T-helper 22 cell (primary cell): ENCODE measurements around the gene PTGR2.
"Not testable (repeated sequence)": the region's sequence is repeated elsewhere in the genome, so short reads cannot be mapped to it uniquely, and the experiment has no call there.

Source experiments
- DNase-seq: peaks from one replicate; pipeline ENCODE4 v3.0.0-alpha.2; 2020; ENCODE audit warnings: low read depth

The PTGR2 gene

DNA sequence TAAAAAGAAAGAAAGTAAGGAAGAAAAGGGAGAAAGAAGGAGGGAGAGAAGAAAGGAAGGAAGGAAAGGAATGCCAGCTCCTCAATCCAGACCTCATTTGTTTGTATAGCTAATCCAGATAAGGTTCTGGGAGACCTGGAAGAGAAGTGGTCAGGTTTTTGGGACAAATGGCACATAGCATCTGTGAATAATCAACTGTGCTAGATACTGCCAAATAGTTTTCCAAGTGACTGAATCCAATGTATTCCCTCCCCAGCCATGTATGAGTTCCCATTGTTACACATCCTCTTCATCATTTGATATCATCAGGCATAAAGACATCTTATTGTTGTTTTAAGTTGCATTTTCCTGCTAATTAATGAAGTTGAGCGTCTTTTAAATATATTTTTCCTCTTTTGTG, 18.6 kb upstream of the PTGR2 start:
- no peak for DNase-seq

DNA sequence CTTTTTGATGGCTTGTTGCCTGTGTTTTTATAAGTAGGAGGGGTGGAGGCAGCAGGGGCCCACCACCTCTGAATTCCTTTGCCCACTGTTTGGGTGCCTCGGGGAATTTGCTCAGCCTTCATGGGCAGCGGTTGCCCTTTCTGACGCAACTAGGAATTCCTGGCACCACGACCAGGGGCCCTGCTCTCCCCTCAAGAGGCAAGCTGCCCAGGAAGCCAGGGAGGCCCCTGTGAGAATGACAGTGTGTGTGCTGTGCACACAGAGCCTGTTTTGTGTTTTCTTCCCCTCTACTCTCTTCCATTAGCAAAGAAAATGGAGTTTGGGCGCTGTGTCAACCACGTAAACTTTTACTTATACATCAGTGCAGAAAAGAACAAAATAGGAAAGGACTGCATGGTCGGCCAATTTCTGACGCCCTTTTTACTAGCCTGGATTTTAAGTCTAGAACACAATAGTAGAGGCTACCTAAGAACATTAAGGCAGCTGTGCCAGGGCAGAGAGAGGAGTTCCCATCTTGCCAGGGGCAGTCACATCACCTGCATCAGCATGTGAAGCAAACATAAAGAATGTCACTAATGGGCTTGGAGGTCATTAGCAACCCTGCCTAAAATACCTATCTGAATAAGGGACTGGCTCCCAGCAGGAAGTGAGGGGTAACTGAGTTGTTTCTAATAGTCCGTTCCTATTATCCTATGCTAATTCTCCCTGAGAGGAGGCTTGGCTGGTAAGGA, 17.9 kb upstream of the PTGR2 start:
- DNase-seq, result no peak

DNA sequence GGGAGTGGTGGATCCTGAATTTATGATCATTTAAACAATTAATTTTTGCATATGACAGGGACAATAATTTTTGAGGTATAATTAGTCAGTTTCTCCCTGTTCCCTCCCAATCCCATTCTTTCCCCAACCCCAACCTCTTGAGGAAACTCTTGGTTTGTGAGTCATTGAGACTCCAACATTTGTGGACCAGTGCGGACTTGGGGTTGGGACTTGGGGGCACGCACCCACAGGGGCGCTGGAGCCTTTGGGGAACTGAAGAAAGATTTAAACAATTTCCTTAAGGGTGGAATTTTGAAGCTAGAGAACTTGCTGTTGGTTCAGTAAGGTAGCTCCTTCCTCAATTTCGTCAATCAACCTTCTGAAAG, 17.4 kb upstream of the PTGR2 start:
- DNase-seq, result no peak

DNA sequence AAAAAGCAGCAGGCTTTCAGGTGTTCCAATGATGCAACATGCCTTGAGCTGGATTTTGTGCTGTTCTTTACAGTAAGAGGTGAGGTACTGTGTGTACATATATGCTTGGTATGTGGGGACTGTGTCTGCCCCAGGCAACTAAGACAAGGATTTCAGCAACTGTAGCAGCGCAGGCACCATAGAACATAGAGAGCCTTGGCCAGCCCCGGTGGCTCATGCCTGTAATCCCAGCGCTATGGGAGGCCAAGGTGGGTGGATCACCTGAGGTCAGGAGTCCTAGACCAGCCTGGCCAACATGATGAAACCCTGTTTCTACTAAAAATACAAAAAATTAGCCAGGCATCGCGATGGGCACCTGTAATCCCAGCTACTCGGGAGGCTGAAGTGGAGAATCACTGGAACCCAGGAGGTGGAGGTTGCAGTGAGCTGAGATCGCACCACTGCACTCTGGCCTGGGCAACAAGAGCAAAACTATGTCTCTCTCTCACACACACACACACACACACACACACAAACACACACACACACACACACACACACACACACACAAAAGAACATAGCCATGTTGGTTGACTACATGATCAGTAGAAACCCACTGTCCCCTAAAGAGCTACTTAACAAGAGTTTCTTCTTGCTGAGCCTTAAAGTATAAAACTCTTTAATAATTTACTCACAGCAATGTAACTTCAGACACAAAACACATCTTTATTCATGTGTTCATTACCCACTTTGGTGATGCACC, 13.2 kb upstream of the PTGR2 start:
- not testable (repeated sequence) for DNase-seq

DNA sequence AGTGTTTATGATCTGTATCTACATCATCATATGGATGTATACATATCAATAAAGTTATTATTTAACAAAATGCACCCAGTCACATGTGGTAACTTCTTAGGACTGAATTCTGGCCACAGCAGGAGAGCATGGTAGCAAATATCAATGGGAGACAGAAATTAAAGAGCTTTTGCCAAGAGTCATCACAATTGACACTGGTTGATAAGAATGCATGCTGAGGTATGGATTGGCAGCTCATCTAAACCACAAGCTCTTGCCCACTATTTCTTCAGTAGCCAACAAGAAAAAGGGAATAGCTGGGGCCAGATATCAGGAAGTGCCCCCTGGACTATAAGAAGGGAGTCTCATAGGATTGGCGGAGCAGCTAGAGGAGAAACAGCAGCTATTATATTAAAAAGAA, 9.4 kb upstream of the PTGR2 start:
- DNase-seq, result no peak

DNA sequence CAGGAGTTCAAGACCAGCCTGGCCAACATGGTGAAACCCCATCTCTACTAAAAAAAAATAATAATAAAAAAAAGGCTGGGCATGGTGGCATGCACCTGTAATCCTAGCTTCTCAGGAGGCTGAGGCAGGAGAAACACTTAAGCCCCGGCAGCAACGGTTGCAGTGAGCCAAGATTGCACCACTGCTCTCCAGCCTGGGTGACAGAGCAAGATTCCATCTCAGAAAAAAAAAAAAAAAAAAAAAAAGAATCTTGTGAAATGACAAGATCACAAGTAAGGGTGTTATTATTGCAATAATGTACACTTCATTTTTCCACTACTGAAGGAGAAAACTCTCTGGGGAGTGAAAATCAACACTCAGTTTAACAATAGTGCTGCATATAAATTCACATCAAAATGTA, 8.8 kb upstream of the PTGR2 start:
- DNase-seq, result no peak

DNA sequence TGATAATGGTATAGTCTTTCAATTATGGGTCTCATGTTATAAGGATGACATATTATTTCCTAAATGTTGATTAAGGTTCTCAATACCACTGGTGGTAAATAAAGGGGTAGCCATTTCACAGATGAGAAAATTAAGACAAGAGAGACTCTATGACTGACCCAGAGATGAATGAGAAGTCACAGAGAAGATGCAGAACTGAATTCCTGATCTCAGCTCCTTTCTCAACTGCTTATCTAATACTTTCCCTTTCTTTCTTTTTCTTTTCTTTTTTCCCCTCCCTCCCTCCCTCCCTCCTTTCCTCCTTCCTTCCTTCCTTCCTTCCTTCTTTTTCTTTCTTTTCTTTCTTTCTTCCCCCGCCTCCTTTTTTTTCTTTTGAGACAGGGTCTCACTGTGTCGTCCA, 8.3 kb upstream of the PTGR2 start:
- DNase-seq, result no peak

DNA sequence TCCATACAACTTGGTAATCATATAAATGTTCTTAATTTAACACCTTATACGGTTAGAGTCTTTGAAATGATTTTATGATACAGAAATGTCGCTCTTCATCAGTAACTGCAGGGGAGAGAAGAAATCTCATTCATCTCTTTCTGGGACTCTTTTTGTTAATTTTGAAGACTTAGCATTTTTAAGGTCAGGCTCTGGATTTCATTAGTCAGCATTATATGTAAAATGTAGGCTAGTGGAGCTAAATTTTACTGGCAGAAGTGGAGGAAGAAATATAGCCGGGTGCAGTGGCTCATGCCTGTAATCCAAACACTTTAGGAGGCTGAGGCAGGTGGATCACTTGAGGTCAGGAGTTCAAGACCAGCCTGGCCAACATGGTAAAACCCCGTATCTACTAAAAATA, 4.7 kb upstream of the PTGR2 start:
- DNase-seq, result no peak

DNA sequence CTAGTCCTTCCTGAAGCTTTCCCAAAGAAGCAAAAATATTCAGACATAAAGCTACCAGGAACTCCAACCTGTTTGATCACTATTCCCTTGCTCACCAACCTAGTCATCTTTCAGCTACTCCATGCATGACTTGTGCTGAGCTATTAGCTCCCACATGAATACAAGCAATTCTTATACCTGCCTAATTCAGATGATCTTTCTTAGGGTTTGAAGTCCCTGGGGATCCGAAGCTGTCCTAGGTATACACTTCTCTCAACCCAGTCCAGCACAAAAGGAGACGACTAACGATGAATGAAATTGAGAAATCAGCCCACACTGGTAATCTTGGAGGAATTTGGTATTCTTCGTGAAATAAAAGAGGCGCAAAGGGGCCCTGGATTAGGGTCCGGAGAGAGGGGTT, 631 bp upstream of the PTGR2 start:
- DNase-seq, result no peak

DNA sequence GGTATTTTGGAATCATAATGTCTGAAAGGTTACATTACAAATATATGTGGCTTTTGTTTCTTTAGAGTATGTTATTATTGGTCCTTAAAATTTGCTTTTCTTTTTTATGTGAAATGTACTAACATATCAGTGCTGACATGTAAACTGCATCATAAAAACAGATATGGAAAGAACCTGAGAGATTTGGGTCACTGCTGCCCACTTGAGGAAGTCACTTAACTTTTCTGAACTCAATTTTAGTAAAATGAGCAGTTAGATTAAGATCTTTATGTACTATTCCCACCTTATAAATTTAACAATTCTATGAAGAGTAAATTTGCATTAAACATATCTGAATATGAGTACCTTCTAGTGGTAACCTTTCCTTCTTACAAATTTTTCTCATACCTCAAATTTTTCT, 7.5 kb downstream of the PTGR2 start:
- DNase-seq, result no peak

DNA sequence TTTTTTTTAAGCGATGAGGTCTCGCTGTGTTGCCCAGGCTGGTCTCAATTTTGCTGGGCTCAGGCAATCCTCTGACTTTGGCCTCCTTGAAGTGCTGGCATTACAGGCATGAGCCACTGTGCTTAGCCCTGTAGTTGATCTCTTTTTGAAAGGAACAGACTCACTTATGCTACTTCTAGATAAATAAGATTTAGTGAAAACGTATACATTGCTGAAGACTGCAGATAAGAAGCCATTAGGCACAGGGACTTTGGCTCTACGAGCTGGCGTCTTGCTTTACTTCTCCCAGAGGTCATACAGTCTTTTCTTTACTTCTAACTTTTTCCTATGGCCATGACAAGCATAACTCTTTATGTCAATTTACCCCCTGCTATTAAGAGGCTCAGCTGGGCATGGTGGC, 9.4 kb downstream of the PTGR2 start:
- DNase-seq, result no peak

DNA sequence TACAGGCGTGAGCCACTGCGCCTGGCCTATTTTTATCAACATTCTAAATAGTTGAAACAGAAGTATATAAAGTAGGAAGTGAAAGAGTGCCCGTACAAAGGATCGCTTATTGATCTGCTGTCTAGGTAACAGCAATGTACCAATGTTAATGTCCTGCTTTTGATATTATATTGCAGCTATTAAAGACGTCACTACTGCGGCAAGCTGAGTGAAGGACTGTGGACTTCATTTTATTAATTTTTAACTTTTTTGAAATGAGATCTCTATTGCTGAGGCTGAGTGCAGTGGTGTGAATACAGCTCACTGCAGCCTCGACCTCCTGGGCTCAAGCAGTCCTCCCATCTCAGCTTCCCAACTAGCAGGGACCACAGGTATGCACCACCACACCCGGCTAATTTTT, 10.8 kb downstream of the PTGR2 start:
- DNase-seq, result no peak

DNA sequence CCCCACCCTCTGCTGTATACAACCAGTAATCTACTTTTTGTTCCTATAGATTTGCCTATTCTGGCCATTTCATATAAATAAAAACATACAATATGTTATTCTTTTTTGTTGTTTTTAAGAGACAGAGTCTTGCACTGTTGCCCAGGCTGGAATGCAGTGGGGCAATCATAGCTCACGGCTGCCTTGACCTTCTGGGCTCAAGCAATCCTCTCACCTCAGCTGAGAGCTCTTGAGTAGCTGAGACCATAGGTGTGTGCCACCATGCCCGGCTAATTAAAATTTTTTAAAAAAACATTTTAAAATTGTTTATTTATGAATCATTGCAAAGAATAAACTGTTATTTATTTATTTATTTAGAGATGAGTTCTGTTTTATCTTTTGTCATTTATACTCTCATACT, 11.6 kb downstream of the PTGR2 start:
- no peak for DNase-seq

DNA sequence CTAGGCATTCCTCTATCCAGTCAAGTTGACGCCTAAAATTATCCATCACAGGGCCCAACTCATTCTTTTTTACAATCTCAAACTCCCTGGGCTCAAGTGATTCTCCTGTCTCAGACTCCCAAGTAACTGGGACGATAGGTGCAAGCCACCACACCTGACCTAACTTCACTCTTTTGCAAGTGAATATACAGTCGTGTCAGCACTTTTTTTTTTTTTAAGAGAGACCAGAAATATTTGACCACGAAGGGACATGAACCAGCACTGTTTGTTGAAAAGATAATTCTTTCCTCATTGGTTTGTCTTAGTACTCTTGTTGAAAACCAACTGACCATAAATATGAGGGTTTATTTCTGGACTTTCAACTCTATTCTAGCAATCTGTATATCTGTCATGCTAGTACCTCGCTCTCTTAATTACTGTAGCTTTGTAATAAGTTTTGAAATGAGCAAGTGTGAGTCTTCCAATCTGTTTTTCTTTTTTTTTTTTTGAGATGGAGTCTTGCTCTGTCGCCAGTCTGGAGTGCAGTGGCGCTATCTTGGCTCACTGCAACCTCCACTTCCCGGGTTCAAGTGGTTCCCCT, 14.0 kb downstream of the PTGR2 start:
- DNase-seq, result no peak

DNA sequence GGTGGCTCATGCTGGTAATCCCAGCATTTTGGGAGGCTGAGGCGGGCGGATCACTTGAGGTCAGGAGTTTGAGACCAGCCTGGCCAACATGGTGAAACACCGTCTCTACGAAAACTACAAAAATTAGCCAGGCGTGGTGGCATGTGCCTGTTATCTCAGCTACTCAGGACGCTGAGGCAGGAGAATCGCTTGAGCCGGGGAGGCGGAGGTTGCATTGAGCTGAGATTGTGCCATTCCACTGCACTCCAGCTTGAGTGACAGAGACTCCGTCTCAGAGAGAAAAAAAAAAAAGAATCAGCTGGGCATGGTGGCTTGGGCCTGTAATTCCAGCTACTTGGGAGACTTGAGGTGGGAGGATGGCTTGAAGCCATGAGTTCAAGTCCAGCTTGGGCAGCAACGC, 18.1 kb downstream of the PTGR2 start:
- DNase-seq, result not testable (repeated sequence)

DNA sequence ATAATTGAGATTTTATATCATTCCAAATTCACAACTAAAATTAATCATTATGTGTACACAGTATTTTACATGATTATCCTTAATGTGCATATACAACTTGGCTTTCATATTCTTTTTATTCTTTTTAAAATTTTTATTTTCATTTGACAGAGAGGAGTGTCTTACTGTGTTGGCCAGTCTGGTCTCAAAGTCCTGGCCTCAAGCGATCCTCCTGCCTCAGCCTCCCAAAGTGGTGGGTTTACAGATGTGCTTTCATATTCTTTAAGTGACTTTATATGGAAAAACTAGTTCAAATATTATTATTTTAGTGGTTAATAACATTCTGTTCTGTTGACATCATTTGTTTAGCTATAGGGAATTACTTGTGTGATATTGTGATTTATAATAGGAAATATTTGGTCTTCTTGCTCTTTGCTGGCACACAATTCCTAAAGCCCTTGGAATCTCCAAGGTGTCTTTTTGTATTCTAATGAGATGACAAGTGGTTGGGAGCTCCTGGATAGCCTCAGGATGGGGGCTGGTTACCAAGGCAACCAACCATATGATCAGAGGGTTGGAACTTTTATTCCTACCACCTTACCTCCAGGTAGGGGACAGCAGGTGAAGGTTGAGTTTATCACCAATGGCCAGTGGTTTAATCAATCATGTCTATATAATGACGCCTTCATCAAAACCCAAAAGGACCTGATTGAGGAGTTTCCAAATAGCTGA, 19.0 kb downstream of the PTGR2 start:
- no peak for DNase-seq

DNA sequence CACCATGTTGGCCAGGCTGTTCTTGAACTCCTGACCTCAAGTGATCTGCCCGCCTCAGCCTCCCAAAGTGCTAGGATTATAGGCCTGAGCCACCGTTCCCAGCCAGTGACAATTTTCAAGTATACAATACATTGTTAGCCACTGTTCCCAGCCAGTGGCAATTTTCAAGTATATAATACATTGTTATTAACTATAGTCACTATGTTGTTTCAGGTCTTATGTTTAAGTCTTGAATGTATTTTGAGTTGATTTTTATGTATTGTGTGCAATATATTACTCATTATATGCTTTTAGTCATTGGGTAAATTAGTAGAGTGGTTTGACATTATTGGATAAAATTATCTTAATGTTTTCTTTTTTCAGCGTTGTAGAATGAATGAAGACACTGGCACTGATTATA, 22.0 kb downstream of the PTGR2 start:
- no peak for DNase-seq

DNA sequence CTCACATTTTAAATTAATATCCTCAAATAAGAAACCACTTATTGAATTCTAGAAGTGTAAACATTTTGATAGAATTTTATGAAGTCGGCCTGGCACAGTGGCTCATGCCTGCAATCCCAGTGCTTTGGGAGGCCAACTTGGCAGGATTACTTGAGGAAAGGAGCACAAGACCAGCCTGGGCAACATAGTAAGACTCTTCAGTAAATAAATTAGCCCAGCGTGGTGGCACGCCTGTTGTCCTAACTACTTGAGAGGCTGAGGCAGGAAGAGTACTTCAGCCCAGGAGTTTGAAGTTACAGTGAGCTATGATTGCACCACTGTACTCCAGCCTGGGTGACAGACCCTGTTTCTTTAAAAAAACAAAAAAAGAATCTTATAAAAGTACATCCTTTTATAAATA, 26.2 kb downstream of the PTGR2 start:
- DNase-seq, result no peak

DNA sequence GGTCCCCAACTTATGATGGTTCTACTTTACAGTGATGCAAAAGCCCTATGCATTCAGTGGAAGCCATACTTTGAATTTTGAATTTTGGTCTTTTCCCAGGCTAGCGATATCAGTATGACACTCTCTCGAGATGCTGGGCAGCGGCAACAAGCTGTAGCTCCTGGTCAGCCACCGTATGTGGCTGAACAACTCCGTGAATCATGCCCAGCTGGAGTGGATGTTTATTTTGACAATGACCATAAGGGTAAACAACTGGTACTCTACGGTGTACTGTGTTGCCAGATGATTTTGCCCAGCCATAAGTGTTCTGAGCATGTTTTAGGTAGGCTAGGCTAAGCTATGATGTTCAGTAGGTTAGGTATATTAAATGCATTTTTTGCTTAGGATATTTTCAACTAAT, 26.8 kb downstream of the PTGR2 start:
- no peak for DNase-seq

DNA sequence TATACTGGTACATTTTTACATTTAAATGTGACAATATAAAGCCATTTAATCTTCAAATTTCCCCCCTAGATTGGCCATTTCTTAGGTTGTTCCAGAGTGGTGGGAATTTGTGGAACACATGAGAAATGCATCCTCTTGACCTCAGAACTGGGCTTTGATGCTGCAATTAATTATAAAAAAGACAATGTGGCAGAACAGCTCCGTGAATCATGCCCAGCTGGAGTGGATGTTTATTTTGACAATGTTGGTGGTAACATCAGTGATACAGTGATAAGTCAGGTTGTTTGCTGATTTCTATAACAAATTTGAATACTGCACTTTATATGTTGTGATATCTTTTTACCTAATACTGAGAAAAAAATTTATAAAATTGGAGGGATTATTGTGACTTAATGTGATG, 27.4 kb downstream of the PTGR2 start:
- no peak for DNase-seq

DNA sequence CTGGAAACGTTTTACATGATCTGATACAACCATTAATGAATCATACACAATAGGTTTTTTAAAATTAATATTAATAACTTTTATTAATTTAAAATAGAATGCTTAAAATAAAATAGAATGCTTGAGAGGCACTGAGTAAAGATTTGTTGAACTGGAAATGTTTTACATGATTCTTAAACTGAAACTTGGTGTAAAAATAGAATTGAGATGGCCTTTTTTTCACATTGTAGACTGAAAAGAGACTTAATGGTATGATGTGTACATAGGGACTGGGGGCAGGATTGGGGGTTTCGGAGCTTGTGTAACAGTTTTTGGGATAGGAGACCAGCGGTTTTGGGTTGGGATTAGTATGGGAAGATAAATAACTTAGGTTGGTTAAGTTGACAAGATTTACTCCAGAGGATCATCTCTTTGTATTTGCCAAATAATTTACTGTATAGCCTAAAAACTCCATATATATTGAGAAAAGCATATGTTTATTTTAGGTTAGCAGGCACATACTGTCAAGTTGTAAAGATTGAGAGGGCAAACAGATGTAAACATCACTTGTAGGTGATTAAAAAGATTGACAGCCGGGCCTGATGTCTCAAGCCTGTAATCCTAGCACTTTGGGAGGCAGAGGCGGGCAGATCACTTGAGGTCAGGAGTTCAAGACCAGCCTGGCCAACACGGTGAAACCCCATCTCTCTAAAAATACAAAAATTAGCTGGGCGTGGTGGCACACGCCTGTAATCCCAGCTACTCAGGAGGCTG, 33.0 kb downstream of the PTGR2 start:
- no peak for DNase-seq
